ENCODE measurements around the gene LDLRAD3. TPM values are rescaled to one million over a fixed set of nuclear protein-coding genes. Genes with fewer than 3 reads are reported as not detected.

LDLRAD3 gene
- polyA plus RNA-seq, 3 donors = 7.3 to 14.1 (median 10.4) TPM

DNA sequence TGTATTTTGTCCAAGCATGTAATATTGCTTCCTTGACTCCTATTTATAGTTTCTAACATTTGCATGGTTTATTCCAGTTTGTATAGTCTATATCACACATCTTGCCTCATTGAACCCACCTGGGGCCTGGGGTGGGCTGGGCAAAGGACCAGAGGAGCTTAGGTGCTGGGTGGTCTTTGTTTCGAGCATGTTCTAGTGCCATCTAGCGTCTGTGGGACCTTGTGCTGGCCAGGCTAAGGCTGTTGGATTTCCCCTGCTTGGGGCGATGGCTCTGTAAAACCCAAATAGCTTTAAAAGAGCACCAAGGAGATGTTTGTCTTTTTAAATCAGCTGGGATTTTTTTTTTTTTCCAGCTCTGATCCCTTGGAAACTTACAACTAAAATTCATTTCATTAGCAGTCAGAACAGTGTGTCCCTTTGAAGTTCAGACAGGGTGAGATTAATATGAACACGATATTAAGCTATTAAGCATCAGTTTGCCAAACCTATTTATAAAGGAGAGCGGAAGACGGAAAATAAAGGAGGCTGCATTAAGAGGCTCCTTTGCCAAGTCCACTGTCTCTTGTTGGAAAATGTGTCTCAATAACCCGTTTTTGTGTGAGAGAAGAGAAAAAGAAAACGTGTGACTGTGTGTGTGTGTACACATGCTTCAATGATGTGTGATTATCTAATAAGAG is 188.0 kb downstream of the LDLRAD3 start:
- Histone ChIP-seq H3K9me3 (replicated peaks in 1 of 2; ENCODE audit: control insufficient read depth in 1 of 2, insufficient read depth in 1 of 2, low read length in 2 of 2) (no peaks in the 10 kb centered on the region), H3K27me3 (ENCODE audit: control insufficient read depth in 2 of 2, insufficient read depth in 2 of 2, low read length in 2 of 2) (no peaks in the 10 kb centered on the region), H4K20me1 (ENCODE audit: insufficient read depth, low read length) (peaks cover 4% of the 10 kb centered on the region), H3K4me2 (replicated peaks; ENCODE audit: extremely low read depth, low read length, poor library complexity, severe bottlenecking) (no peak overlapping the region), H2AFZ (ENCODE audit: insufficient read depth, low read depth, low read length, poor library complexity, severe bottlenecking) (no peak overlapping the region), H3K4me1 (ENCODE audit: control insufficient read depth in 1 of 2, insufficient read depth in 2 of 2, low read length in 2 of 2) (no peaks in the 10 kb centered on the region), H3K79me2 (ENCODE audit: insufficient read depth, low read length) (no peaks in the 10 kb centered on the region), H3K27ac (ENCODE audit: low read depth in 1 of 2, low read length in 2 of 2) (no peak overlapping the region), H3K36me3 (replicated peaks in 1 of 2; ENCODE audit: control insufficient read depth in 1 of 2, insufficient read depth in 2 of 2, low read length in 2 of 2) (no peaks in the 10 kb centered on the region), H3K4me3 (replicated peaks in 1 of 3; ENCODE audit: low read depth in 2 of 3, low read length in 3 of 3) (no peak overlapping the region), H3K9ac (ENCODE audit: insufficient read depth, low read length, poor library complexity, severe bottlenecking) (no peak overlapping the region)
- Mint-ChIP-seq H3K36me3 (peaks cover 13 to 15% of the 10 kb centered on the region in 2 donors), H3K27ac (no peak overlapping the region), H3K27me3 (ENCODE audit: low read depth in 3 of 3) (peaks cover 0 to 7% (median 6%) of the 10 kb centered on the region in 3 donors), H3K4me1 (no peaks in the 10 kb centered on the region), H3K4me3 (no peak overlapping the region), H3K9me3 (peaks cover 0 to 9% (median 0%) of the 10 kb centered on the region in 7 donors)
- WGBS (ENCODE audit: insufficient coverage) = 67% methylated on average over 6 of the region's 8 CpGs
- intact Hi-C loops (cut with micrococcal nuclease) = no loop called here
- DNase-seq = no peak
- TF ChIP-seq, protein P1, sequence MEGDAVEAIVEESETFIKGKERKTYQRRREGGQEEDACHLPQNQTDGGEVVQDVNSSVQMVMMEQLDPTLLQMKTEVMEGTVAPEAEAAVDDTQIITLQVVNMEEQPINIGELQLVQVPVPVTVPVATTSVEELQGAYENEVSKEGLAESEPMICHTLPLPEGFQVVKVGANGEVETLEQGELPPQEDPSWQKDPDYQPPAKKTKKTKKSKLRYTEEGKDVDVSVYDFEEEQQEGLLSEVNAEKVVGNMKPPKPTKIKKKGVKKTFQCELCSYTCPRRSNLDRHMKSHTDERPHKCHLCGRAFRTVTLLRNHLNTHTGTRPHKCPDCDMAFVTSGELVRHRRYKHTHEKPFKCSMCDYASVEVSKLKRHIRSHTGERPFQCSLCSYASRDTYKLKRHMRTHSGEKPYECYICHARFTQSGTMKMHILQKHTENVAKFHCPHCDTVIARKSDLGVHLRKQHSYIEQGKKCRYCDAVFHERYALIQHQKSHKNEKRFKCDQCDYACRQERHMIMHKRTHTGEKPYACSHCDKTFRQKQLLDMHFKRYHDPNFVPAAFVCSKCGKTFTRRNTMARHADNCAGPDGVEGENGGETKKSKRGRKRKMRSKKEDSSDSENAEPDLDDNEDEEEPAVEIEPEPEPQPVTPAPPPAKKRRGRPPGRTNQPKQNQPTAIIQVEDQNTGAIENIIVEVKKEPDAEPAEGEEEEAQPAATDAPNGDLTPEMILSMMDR (IDR thresholded peaks at IDR 0.05) = peak; percentile 39

DNA sequence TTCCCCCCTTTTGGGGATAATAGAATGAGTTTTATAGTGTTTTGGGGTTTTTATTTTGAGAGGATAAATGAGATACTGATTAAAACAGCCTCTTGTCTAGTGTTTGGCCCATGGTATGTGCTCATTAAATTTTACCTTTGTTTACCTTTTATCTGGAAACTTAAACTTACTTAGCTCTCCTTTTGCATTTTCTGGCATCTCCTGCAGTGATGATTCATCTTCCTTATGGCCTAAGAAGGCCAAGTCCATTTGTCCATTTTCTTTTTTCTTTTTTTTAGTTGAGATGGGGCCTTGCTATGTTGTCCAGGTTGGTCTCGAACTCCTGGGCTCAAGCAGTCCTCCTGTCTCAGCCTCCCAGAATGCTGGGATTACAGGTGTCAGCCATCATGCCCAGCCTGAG is 189.1 kb downstream of the LDLRAD3 start:
- no peaks in the 10 kb centered on the region for H3K4me1 ChIP-seq (ENCODE audit: control insufficient read depth in 1 of 2, insufficient read depth in 2 of 2, low read length in 2 of 2)
- H3K4me1 Mint-ChIP-seq = no peaks in the 10 kb centered on the region
- peaks cover 0 to 6% (median 5%) of the 10 kb centered on the region in 3 donors for H3K27me3 Mint-ChIP-seq (ENCODE audit: low read depth in 3 of 3)
- peaks cover 13 to 18% of the 10 kb centered on the region in 2 donors for H3K36me3 Mint-ChIP-seq
- no peaks in the 10 kb centered on the region for H3K27me3 ChIP-seq (ENCODE audit: control insufficient read depth in 2 of 2, insufficient read depth in 2 of 2, low read length in 2 of 2)
- peaks cover 0 to 9% (median 0%) of the 10 kb centered on the region in 7 donors for H3K9me3 Mint-ChIP-seq
- no CpG with 5 or more reads among the region's 1 CpG for WGBS (ENCODE audit: insufficient coverage)
- H3K79me2 ChIP-seq (ENCODE audit: insufficient read depth, low read length) = no peaks in the 10 kb centered on the region
- no peak for DNase-seq
- TF ChIP-seq, protein P1 (IDR thresholded peaks at IDR 0.05) = no peak
- H4K20me1 ChIP-seq (ENCODE audit: insufficient read depth, low read length) = peaks cover 4% of the 10 kb centered on the region
- H3K27ac ChIP-seq (ENCODE audit: low read depth in 1 of 2, low read length in 2 of 2) = no peak overlapping the region
- no peak overlapping the region for H2AFZ ChIP-seq (ENCODE audit: insufficient read depth, low read depth, low read length, poor library complexity, severe bottlenecking)
- intact Hi-C loops (cut with micrococcal nuclease) = no loop called here
- H3K4me3 Mint-ChIP-seq = no peak overlapping the region
- H3K36me3 ChIP-seq (replicated peaks in 1 of 2; ENCODE audit: control insufficient read depth in 1 of 2, insufficient read depth in 2 of 2, low read length in 2 of 2) = no peaks in the 10 kb centered on the region
- H3K27ac Mint-ChIP-seq = peak overlapping the region in 2 of 7 donors; percentile 26 to 34
- no peak overlapping the region for H3K9ac ChIP-seq (ENCODE audit: insufficient read depth, low read length, poor library complexity, severe bottlenecking)
- no peak overlapping the region for H3K4me3 ChIP-seq (replicated peaks in 1 of 3; ENCODE audit: low read depth in 2 of 3, low read length in 3 of 3)
- no peak overlapping the region for H3K4me2 ChIP-seq (replicated peaks; ENCODE audit: extremely low read depth, low read length, poor library complexity, severe bottlenecking)
- H3K9me3 ChIP-seq (replicated peaks in 1 of 2; ENCODE audit: control insufficient read depth in 1 of 2, insufficient read depth in 1 of 2, low read length in 2 of 2) = no peaks in the 10 kb centered on the region
